HepG2 (cell line): ENCODE data around the gene TXN2. TPM values are rescaled to one million over a fixed set of nuclear protein-coding genes. Genes with fewer than 3 reads are reported as not detected.
A peak's percentile ranks its signal among the peaks of the same experiment; 100 is the strongest.

Experiments
- ATAC-seq: fragments of 200-7000 bp; cut with Tn5 transposase; 3 replicates; pipeline ENCODE4 v1.9.1; 2020; ENCODE audit warnings: mild to moderate bottlenecking, moderate library complexity
- BruUV-seq: library from RNA; stranded (reverse); fragments of 400-500 nt; replicated peaks from 2 replicates; lab custom pipeline; 2021; lab: Mats Ljungman, UMichigan
- CTCF ChIA-PET: fragments of 300-600 bp; formaldehyde crosslinking; extraction: SDS; loops from one replicate; lab custom pipeline; 2021; ENCODE audit warnings: low total read pairs, inconsistent platforms, low intra/inter-chr PET ratio; lab: Yijun Ruan, JAX
- POLR2A ChIA-PET: fragments of 350-600 bp; sonication (Branson Sonifier 250); formaldehyde crosslinking; loops from one replicate; lab custom pipeline; 2020; ENCODE audit warnings: antibody characterized with exemption, inconsistent platforms; lab: Yijun Ruan, JAX
- DNase-seq: peaks from one replicate; pipeline ENCODE4 v3.0.0-alpha.2; 2015; ENCODE audit warnings: low spot score
- FAIRE-seq: peaks from 3 replicates; lab custom pipeline; 2011; peaks lifted over from hg19 to GRCh38; lab: Jason Lieb, UNC
- H2AFZ ChIP-seq: one replicate; pipeline ENCODE4 v1.6.1; 2011; ENCODE audit warnings: low read length, inconsistent platforms
- H3K27ac ChIP-seq: fragments of 300-600 bp; 3 replicates; pipeline ENCODE4 v1.8.0; 2011; ENCODE audit warnings: mixed run types, mild to moderate bottlenecking, mixed read lengths, low read length, inconsistent platforms; ENCODE audit not compliant: insufficient read depth; ENCODE audit errors: extremely low read length
- H3K27me3 ChIP-seq, 2 experiments: fragments of 200-600 bp in 1 of 2; 2 replicates in 1 of 2; 3 replicates in 1 of 2; pipeline versions ENCODE4 v1.6.0 to v1.8.0; 2011; ENCODE audit warnings: low read length in 2 of 2, mild to moderate bottlenecking in 2 of 2, moderate library complexity in 2 of 2, inconsistent platforms in 1 of 2; ENCODE audit not compliant: insufficient read depth in 2 of 2, control insufficient read depth in 1 of 2
- H3K36me3 ChIP-seq, 2 experiments: fragments of 200-600 bp in 1 of 2; replicated peaks in 1 of 2; 2 replicates in 1 of 2; 3 replicates in 1 of 2; pipeline versions ENCODE4 v1.5.1 to v1.8.0; 2011; ENCODE audit warnings: low read length in 2 of 2, inconsistent platforms in 1 of 2; ENCODE audit not compliant: insufficient read depth in 2 of 2, control insufficient read depth in 1 of 2
- H3K4me1 ChIP-seq: 2 replicates; pipeline ENCODE4 v1.5.1; 2012; ENCODE audit warnings: low read length, inconsistent platforms; ENCODE audit not compliant: insufficient read depth
- H3K4me2 ChIP-seq: 2 replicates; pipeline ENCODE4 v1.6.0; 2011; ENCODE audit warnings: low read depth, low read length, inconsistent platforms
- H3K4me3 ChIP-seq, 3 experiments: fragments of 200-600 bp in 1 of 3; sonication (generic), shearing (Covaris generic) in 1 of 3; replicated peaks in 1 of 3; 2 replicates each; pipeline ENCODE4 v1.5.1; 2011 to 2016; ENCODE audit warnings: low read length in 3 of 3, inconsistent platforms in 2 of 3, low read depth in 2 of 3, mild to moderate bottlenecking in 2 of 3, control low read depth in 1 of 3, mixed read lengths in 1 of 3; ENCODE audit not compliant: insufficient read depth in 1 of 3
- H3K79me2 ChIP-seq: one replicate; pipeline ENCODE4 v1.6.1; 2011; ENCODE audit warnings: low read length, inconsistent platforms; ENCODE audit not compliant: insufficient read depth
- H3K9ac ChIP-seq: 2 replicates; pipeline ENCODE4 v1.6.0; 2011; ENCODE audit warnings: mild to moderate bottlenecking, low read depth, low read length, inconsistent platforms; ENCODE audit not compliant: insufficient read depth
- H3K9me3 ChIP-seq: 2 replicates; pipeline ENCODE4 v1.5.1; 2012; ENCODE audit warnings: mild to moderate bottlenecking, low read length
- H4K20me1 ChIP-seq: 2 replicates; pipeline ENCODE4 v1.6.0; 2011; ENCODE audit warnings: inconsistent platforms, mild to moderate bottlenecking, low read length, moderate library complexity; ENCODE audit not compliant: insufficient read depth
- ATF5 ChIP-seq: sonication (generic); formaldehyde crosslinking; IDR thresholded peaks from 2 replicates; pipeline ENCODE4 v1.4.0; 2020; ENCODE audit warnings: mild to moderate bottlenecking, low read depth, missing genetic modification reagents
- EED ChIP-seq: sonication (generic); formaldehyde crosslinking; IDR thresholded peaks from 2 replicates; pipeline ENCODE4 v1.5.0; 2020; ENCODE audit warnings: mild to moderate bottlenecking, missing genetic modification reagents
- GZF1 ChIP-seq: sonication (generic); formaldehyde crosslinking; IDR thresholded peaks from 2 replicates; pipeline ENCODE4 v1.5.1; 2020; ENCODE audit warnings: mild to moderate bottlenecking, missing genetic modification reagents
- JUN ChIP-seq: sonication (generic); formaldehyde crosslinking; IDR thresholded peaks from 2 replicates; pipeline ENCODE4 v1.4.0; 2020; ENCODE audit warnings: mild to moderate bottlenecking, missing genetic modification reagents
- THAP7 ChIP-seq: sonication (generic); formaldehyde crosslinking; IDR thresholded peaks from 2 replicates; pipeline ENCODE4 v1.8.1; 2023; ENCODE audit warnings: mild to moderate bottlenecking, missing genetic modification reagents
- ZMAT3 ChIP-seq: sonication (generic); formaldehyde crosslinking; conservative IDR thresholded peaks from 2 replicates; pipeline ENCODE4 v1.7.0; 2021; ENCODE audit warnings: missing genetic modification reagents
- ZNF382 ChIP-seq: sonication (generic); formaldehyde crosslinking; IDR thresholded peaks from 2 replicates; pipeline ENCODE4 v1.5.0; 2020; ENCODE audit warnings: missing genetic modification reagents, mild to moderate bottlenecking, borderline replicate concordance
- ZNF441 ChIP-seq: sonication (generic); formaldehyde crosslinking; IDR thresholded peaks from 2 replicates; pipeline ENCODE4 v1.7.0; 2021; ENCODE audit warnings: missing genetic modification reagents, borderline replicate concordance
- ZNF598 ChIP-seq: sonication (generic); formaldehyde crosslinking; IDR thresholded peaks from 2 replicates; pipeline ENCODE4 v1.5.1; 2020; ENCODE audit warnings: mild to moderate bottlenecking, missing genetic modification reagents, borderline replicate concordance
- ZNF614 ChIP-seq: IDR thresholded peaks from 2 replicates; pipeline ENCODE4 v1.6.1; 2018; ENCODE audit warnings: missing biosample characterization, missing genetic modification reagents, inconsistent platforms, borderline replicate concordance
- ZNF850 ChIP-seq: sonication (generic); formaldehyde crosslinking; conservative IDR thresholded peaks from 2 replicates; pipeline ENCODE4 v1.9.0; 2021; ENCODE audit warnings: mild to moderate bottlenecking, missing genetic modification reagents
- WGBS: methylation state at CpG from one replicate; pipeline ENCODE4 v1.1.6; 2017; ENCODE audit warnings: low lambda C conversion rate; 5-methylcytosine and 5-hydroxymethylcytosine counted together
- in situ Hi-C: cut with HindIII; loops from 2 replicates; pipeline ENCODE4 v1.10.0; 2017; ENCODE audit warnings: low pct_unique_long_range_greater_than_20kb; ENCODE audit not compliant: extremely low pct_ligation_motif_present
- intact Hi-C: fragments of 100-400 bp; cut with micrococcal nuclease; formaldehyde crosslinking; loops from one replicate; pipeline ENCODE4 v1.10.0; 2022; ENCODE audit not compliant: unreplicated experiment
- polyA plus RNA-seq, 8 experiments: library from polyadenylated mRNA; depleted of rRNA in 3 of 8; stranded (reverse) in 7 of 8; unstranded in 1 of 8; fragments of >200 nt; fragmentation: Illumina TruSeq in 4 of 8; extraction: Trizol in 4 of 8; gene quantifications; 2 replicates each; pipeline versions ENCODE4 v1.2.1 to v1.2.3, GENCODE V29; 2011 to 2016; ENCODE audit warnings: low read depth in 4 of 8, missing spikeins in 1 of 8, mixed read lengths in 1 of 8; ENCODE audit not compliant: insufficient read depth in 1 of 8
- total RNA-seq, 5 experiments: library from RNA; depleted of rRNA; stranded (reverse); fragments of >200 nt; fragmentation: Illumina TruSeq; extraction: Trizol; gene quantifications; 2 replicates each; pipeline ENCODE4 v1.2.3, GENCODE V29; 2016; ENCODE audit warnings: low read depth in 1 of 5
- TF ChIP-seq, protein P1 (sequence below): sonication (generic); formaldehyde crosslinking; IDR thresholded peaks from 2 replicates; pipeline ENCODE4 v1.5.0; 2020; ENCODE audit warnings: mild to moderate bottlenecking, missing genetic modification reagents, borderline replicate concordance

TXN2 gene
- total and polyA plus RNA-seq, 2 of the 13 experiments (the other 11 are each of a cell fraction or from before 2014, with no cell fraction given): 41.4 to 109 TPM

GRCh38 chr22:36528341-36528740, 46.9 kb upstream of the TXN2 start:
- peak overlapping the region; percentile 97 for H3K27ac ChIP-seq
- in situ Hi-C loops: no loop called here
- TF ChIP-seq ZMAT3 (CRISPR knock-in tag): 0 out of 2 replicates have a peak, but pooled peaks have one; percentile 18
- TF ChIP-seq ATF5 (CRISPR knock-in tag): no peak
- no peak for TF ChIP-seq ZNF382
- 0 out of 2 replicates have a peak, but pooled peaks have one; percentile 8 for TF ChIP-seq ZNF441 (CRISPR knock-in tag)
- TF ChIP-seq JUN (CRISPR knock-in tag): no peak
- 0 out of 2 replicates have a peak, but pooled peaks have one; percentile 4 for TF ChIP-seq GZF1
- TF ChIP-seq, all 625 proteins: peak for 3
- Histone ChIP-seq H3K36me3 (peaks cover 10 to 35% of the 10 kb centered on the region in 2 experiments), H3K27me3 (no peaks in the 10 kb centered on the region; a peak in 2 of 5 replicates), H4K20me1 (no peaks in the 10 kb centered on the region), H3K9me3 (no peaks in the 10 kb centered on the region), H3K9ac (peak overlapping the region; percentile 90), H3K4me1 (peaks cover 30% of the 10 kb centered on the region), H2AFZ (no peak overlapping the region), H3K4me2 (peak overlapping the region; percentile 77), H3K79me2 (peaks cover 19% of the 10 kb centered on the region), H3K4me3 (peak overlapping the region; percentile 87 to 88 (median 88))
- ChIA-PET CTCF (no interaction called here), POLR2A (interaction anchor here (1.7 to 2.4 kb wide), 2 partner anchors 16 to 21 kb away, joined by 18 to 21 read pairs; partner anchors contain the start of gene FOXRED2)
- FAIRE-seq: no peak
- BruUV-seq: no TSS peak
- 2% methylated on average over 8 of the region's 8 CpGs for WGBS
- ATAC-seq: peak; percentile 50
- DNase-seq: no peak
- intact Hi-C loops: no loop called here

DNA sequence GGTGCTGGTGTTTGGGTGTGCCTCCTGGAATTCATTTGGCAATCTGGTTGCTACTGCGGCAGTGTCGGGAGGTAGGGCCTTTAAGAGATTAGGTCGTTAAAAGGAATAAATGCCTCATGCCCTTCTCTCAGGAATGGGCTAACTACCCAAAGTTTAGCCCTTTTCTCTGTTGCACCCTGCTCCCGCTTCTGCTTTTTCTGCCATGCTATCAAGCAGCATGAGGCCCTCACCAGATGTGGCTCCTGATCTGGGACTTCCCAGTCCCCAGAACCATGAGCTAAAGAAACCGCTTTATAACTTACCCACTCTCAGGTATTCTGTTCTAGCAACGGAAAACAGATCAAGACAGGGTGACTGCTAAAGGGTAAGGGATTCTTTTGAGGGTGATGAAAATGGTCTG, 41.2 kb upstream of the TXN2 start:
- no peaks in the 10 kb centered on the region for H4K20me1 ChIP-seq
- CTCF ChIA-PET: no interaction called here
- no peak for DNase-seq
- no peaks in the 10 kb centered on the region for H3K9me3 ChIP-seq
- peaks cover 6% of the 10 kb centered on the region for H3K79me2 ChIP-seq
- FAIRE-seq: no peak
- intact Hi-C loops: no loop called here
- no peak overlapping the region for H3K4me2 ChIP-seq
- in situ Hi-C loops: no loop called here
- H2AFZ ChIP-seq: no peak overlapping the region
- H3K4me1 ChIP-seq: peaks cover 12% of the 10 kb centered on the region
- TF ChIP-seq THAP7 (CRISPR knock-in tag): no peak
- no peak for TF ChIP-seq ZNF614 (CRISPR knock-in tag)
- no peak for TF ChIP-seq ZNF598 (CRISPR knock-in tag)
- TF ChIP-seq ZNF850 (CRISPR knock-in tag): no peak
- TF ChIP-seq EED (CRISPR knock-in tag): no peak
- TF ChIP-seq, protein P1, sequence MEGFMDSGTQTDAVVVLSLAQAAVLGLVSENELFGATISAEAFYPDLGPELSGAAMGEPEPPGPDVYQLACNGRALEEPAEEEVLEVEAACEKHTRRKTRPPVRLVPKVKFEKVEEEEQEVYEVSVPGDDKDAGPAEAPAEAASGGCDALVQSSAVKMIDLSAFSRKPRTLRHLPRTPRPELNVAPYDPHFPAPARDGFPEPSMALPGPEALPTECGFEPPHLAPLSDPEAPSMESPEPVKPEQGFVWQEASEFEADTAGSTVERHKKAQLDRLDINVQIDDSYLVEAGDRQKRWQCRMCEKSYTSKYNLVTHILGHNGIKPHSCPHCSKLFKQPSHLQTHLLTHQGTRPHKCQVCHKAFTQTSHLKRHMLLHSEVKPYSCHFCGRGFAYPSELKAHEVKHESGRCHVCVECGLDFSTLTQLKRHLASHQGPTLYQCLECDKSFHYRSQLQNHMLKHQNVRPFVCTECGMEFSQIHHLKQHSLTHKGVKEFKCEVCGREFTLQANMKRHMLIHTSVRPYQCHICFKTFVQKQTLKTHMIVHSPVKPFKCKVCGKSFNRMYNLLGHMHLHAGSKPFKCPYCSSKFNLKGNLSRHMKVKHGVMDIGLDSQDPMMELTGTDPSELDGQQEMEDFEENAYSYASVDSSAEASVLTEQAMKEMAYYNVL (CRISPR knock-in tag): no peak
- no peak for ATAC-seq
- H3K27me3 ChIP-seq: no peaks in the 10 kb centered on the region
- H3K36me3 ChIP-seq: peaks cover 24 to 92% of the 10 kb centered on the region in 2 experiments
- H3K27ac ChIP-seq: no peak overlapping the region
- 95% methylated on average over 6 of the region's 6 CpGs for WGBS
- POLR2A ChIA-PET: interaction anchor here (1.1 to 2.0 kb wide), 2 partner anchors 12 to 15 kb away, joined by 3 to 5 read pairs; partner anchors contain the start of gene FOXRED2
- no peak overlapping the region for H3K9ac ChIP-seq
- BruUV-seq: no TSS peak
- no peak overlapping the region for H3K4me3 ChIP-seq
